ENCODE measurements around the gene CHN1.
A peak's percentile ranks its signal among the peaks of the same experiment; 100 is the strongest.

The CHN1 gene

DNA sequence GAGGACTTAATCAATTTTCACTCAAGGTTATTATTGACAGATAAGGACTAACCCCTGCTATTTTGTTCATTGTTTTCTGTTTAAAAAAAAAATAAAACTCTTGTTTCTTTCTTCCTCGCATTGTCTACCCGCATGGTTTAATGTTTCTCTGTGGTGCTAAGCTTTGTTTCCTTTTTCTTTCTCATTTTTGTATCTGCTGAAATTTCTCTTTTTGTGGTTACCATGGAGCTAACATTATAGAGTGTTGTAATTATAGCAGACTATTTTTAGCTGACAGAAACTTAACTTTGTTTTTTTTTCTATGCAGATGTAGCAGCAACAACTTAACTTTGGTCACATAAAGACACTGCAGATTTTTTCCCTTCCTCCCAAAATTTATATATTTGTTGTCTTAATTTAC is 43.1 kb upstream of the CHN1 start:
- peaks cover 17% of the 10 kb centered on the region for H3K4me1 ChIP-seq (ENCODE audit: control insufficient read depth, low read length)
- H3K27me3 ChIP-seq (ENCODE audit: control insufficient read depth, low read length): no peaks in the 10 kb centered on the region
- no peaks in the 10 kb centered on the region for H3K36me3 ChIP-seq (ENCODE audit: control insufficient read depth, low read length)
- no peak for TF ChIP-seq EZH2phosphoT487 (IDR thresholded peaks at IDR 0.05; ENCODE audit: borderline replicate concordance, low read length)
- 0 out of 2 replicates have a peak overlapping the region, but pooled peaks have one; percentile 1 for H3K4me2 ChIP-seq (ENCODE audit: low read length)
- H3K27ac ChIP-seq (ENCODE audit: low read depth, low read length): no peak overlapping the region
- H3F3A ChIP-seq (ENCODE audit: control insufficient read depth, insufficient read depth): no peaks in the 10 kb centered on the region
- H3K9me3 ChIP-seq (ENCODE audit: control insufficient read depth, insufficient read depth, low read length): no peaks in the 10 kb centered on the region
- no peaks in the 10 kb centered on the region for H3K9me2 ChIP-seq (replicated peaks; ENCODE audit: control insufficient read depth, low read length)
- no peaks in the 10 kb centered on the region for H3K79me2 ChIP-seq (ENCODE audit: control insufficient read depth, low read length)
- H4K20me1 ChIP-seq (ENCODE audit: control insufficient read depth, insufficient read depth, low read depth, low read length): no peaks in the 10 kb centered on the region
- no peak overlapping the region for H3K4me3 ChIP-seq (ENCODE audit: low read length)

GRCh38 chr2:175039490-175039889 is 34.3 kb upstream of the CHN1 start:
- no peaks in the 10 kb centered on the region for H3F3A ChIP-seq (ENCODE audit: control insufficient read depth, insufficient read depth)
- H4K20me1 ChIP-seq (ENCODE audit: control insufficient read depth, insufficient read depth, low read depth, low read length): no peaks in the 10 kb centered on the region
- H3K4me2 ChIP-seq (ENCODE audit: low read length): no peak overlapping the region
- H3K4me1 ChIP-seq (ENCODE audit: control insufficient read depth, low read length): peaks cover 7% of the 10 kb centered on the region
- no peak overlapping the region for H3K27ac ChIP-seq (ENCODE audit: low read depth, low read length)
- H3K27me3 ChIP-seq (ENCODE audit: control insufficient read depth, low read length): no peaks in the 10 kb centered on the region
- TF ChIP-seq EZH2phosphoT487 (IDR thresholded peaks at IDR 0.05; ENCODE audit: borderline replicate concordance, low read length): no peak
- TF ChIP-seq, protein P1, sequence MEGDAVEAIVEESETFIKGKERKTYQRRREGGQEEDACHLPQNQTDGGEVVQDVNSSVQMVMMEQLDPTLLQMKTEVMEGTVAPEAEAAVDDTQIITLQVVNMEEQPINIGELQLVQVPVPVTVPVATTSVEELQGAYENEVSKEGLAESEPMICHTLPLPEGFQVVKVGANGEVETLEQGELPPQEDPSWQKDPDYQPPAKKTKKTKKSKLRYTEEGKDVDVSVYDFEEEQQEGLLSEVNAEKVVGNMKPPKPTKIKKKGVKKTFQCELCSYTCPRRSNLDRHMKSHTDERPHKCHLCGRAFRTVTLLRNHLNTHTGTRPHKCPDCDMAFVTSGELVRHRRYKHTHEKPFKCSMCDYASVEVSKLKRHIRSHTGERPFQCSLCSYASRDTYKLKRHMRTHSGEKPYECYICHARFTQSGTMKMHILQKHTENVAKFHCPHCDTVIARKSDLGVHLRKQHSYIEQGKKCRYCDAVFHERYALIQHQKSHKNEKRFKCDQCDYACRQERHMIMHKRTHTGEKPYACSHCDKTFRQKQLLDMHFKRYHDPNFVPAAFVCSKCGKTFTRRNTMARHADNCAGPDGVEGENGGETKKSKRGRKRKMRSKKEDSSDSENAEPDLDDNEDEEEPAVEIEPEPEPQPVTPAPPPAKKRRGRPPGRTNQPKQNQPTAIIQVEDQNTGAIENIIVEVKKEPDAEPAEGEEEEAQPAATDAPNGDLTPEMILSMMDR (IDR thresholded peaks at IDR 0.05; ENCODE audit: low read depth, low read length, poor library complexity, severe bottlenecking): no peak
- no peaks in the 10 kb centered on the region for H3K79me2 ChIP-seq (ENCODE audit: control insufficient read depth, low read length)
- H3K4me3 ChIP-seq (ENCODE audit: low read length): no peak overlapping the region
- H3K9me3 ChIP-seq (ENCODE audit: control insufficient read depth, insufficient read depth, low read length): no peaks in the 10 kb centered on the region
- H3K36me3 ChIP-seq (ENCODE audit: control insufficient read depth, low read length): no peaks in the 10 kb centered on the region
- H3K9me2 ChIP-seq (replicated peaks; ENCODE audit: control insufficient read depth, low read length): no peaks in the 10 kb centered on the region

DNA sequence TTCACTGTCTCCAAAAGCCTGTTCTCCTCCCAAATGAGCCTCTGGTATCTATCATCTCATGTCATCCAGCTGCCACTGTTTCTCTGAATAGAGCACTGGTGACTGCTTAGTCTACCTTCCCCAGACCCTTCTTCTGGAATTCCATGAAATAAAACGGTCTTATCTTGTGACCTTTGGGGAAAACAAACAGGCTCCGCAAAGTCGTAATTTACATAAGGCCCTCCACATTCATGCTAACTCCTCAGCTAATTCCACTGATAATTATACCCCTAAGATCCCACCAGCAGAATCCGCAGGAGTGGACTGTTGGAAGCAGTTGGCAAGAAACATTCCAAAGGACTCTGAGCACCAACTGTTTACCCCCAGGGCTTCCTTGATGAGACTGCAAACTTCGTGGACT is 33.9 kb upstream of the CHN1 start:
- H3F3A ChIP-seq (ENCODE audit: control insufficient read depth, insufficient read depth): no peaks in the 10 kb centered on the region
- H3K9me2 ChIP-seq (replicated peaks; ENCODE audit: control insufficient read depth, low read length): no peaks in the 10 kb centered on the region
- no peaks in the 10 kb centered on the region for H3K27me3 ChIP-seq (ENCODE audit: control insufficient read depth, low read length)
- TF ChIP-seq EZH2phosphoT487 (IDR thresholded peaks at IDR 0.05; ENCODE audit: borderline replicate concordance, low read length): no peak
- TF ChIP-seq, protein P1 (IDR thresholded peaks at IDR 0.05; ENCODE audit: low read depth, low read length, poor library complexity, severe bottlenecking): no peak
- peaks cover 2% of the 10 kb centered on the region for H3K4me1 ChIP-seq (ENCODE audit: control insufficient read depth, low read length)
- no peak overlapping the region for H3K4me2 ChIP-seq (ENCODE audit: low read length)
- no peaks in the 10 kb centered on the region for H3K79me2 ChIP-seq (ENCODE audit: control insufficient read depth, low read length)
- H3K27ac ChIP-seq (ENCODE audit: low read depth, low read length): no peak overlapping the region
- no peak overlapping the region for H3K4me3 ChIP-seq (ENCODE audit: low read length)
- no peaks in the 10 kb centered on the region for H4K20me1 ChIP-seq (ENCODE audit: control insufficient read depth, insufficient read depth, low read depth, low read length)
- no peaks in the 10 kb centered on the region for H3K9me3 ChIP-seq (ENCODE audit: control insufficient read depth, insufficient read depth, low read length)
- no peaks in the 10 kb centered on the region for H3K36me3 ChIP-seq (ENCODE audit: control insufficient read depth, low read length)

DNA sequence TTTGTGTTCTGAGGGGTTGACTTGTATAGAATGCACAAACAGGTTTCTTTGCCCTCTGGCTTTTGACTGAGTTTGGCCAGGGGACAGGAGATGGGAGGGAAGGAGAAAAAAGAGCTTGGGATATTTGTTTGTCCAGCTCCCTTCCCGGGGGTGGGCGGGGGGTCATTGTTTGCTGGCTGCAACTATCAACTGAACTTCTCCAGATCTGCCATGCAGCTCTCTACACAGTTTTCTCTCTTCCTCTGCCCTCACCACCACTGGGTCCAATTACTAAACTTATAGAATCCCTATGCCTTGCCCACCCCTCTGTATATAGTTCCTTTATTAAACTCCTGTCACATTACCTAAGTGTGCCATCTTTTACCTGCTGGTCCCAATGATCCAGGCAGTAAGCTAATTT is 32.8 kb upstream of the CHN1 start:
- Histone ChIP-seq H4K20me1 (ENCODE audit: control insufficient read depth, insufficient read depth, low read depth, low read length) (no peaks in the 10 kb centered on the region), H3K9me3 (ENCODE audit: control insufficient read depth, insufficient read depth, low read length) (no peaks in the 10 kb centered on the region), H3K36me3 (ENCODE audit: control insufficient read depth, low read length) (no peaks in the 10 kb centered on the region), H3K27me3 (ENCODE audit: control insufficient read depth, low read length) (no peaks in the 10 kb centered on the region), H3K4me2 (ENCODE audit: low read length) (no peak overlapping the region), H3K9me2 (replicated peaks; ENCODE audit: control insufficient read depth, low read length) (no peaks in the 10 kb centered on the region), H3K4me1 (ENCODE audit: control insufficient read depth, low read length) (no peaks in the 10 kb centered on the region), H3K27ac (ENCODE audit: low read depth, low read length) (no peak overlapping the region), H3F3A (ENCODE audit: control insufficient read depth, insufficient read depth) (no peaks in the 10 kb centered on the region), H3K79me2 (ENCODE audit: control insufficient read depth, low read length) (no peaks in the 10 kb centered on the region), H3K4me3 (ENCODE audit: low read length) (no peak overlapping the region)
- no peak for TF ChIP-seq EZH2phosphoT487 (IDR thresholded peaks at IDR 0.05; ENCODE audit: borderline replicate concordance, low read length)
